GM12872 (cell line): ENCODE data around the gene APBA1.

Source experiments
- CTCF ChIP-seq: IDR thresholded peaks from 3 replicates; pipeline ENCODE4 v1.5.1; 2011; ENCODE audit warnings: low read depth, mild to moderate bottlenecking, low read length, moderate library complexity; ENCODE audit not compliant: insufficient read depth

Gene APBA1

GRCh38 chr9:69395718-69396117 is 276.5 kb downstream of the APBA1 start:
- no peak for TF ChIP-seq CTCF

GRCh38 chr9:69393425-69393824 is 278.7 kb downstream of the APBA1 start:
- no peak for TF ChIP-seq CTCF

GRCh38 chr9:69392826-69393225 is 279.3 kb downstream of the APBA1 start:
- no peak for TF ChIP-seq CTCF

GRCh38 chr9:69391946-69392345 is 280.2 kb downstream of the APBA1 start:
- TF ChIP-seq CTCF: no peak

- TF ChIP-seq CTCF: no peak
Measured at GRCh38 chr9:69391487-69391886, 280.7 kb downstream of the APBA1 start.

GRCh38 chr9:69389437-69389995 is 282.7 kb downstream of the APBA1 start:
- TF ChIP-seq CTCF: no peak

- TF ChIP-seq CTCF: no peak
Measured at GRCh38 chr9:69388596-69388995, 283.6 kb downstream of the APBA1 start.
